T-cell (primary cell): ENCODE results near the gene TRAPPC12. TPM values are rescaled to one million over a fixed set of nuclear protein-coding genes. Genes with fewer than 3 reads are reported as not detected.

Experiments
- ATAC-seq, 4 experiments: fragments of 200-7000 bp in 3 of 4; fragments of 150-1000 bp in 1 of 4; cut with Tn5 transposase; replicated peaks in 1 of 4; 1 replicate in 3 of 4; 2 replicates in 1 of 4; pipeline ENCODE4 v1.10.0; 2021; ENCODE audit warnings: moderate library complexity in 3 of 4, mild to moderate bottlenecking in 2 of 4, moderate number of reproducible peaks in 1 of 4
- CTCF ChIA-PET, 2 donors: fragments of 300-600 bp; sonication (Branson Sonifier 250); formaldehyde crosslinking; loops; one replicate each; lab custom pipeline; 2022; ENCODE audit warnings: antibody characterized with exemption in 2 of 2; lab: Charles Lee
- POLR2A ChIA-PET, 2 donors: fragments of 300-600 bp; sonication (Branson Sonifier 250); formaldehyde crosslinking; loops; one replicate each; lab custom pipeline; 2022; ENCODE audit warnings: antibody characterized with exemption in 2 of 2; lab: Charles Lee
- DNase-seq, 35 experiments: peaks; one replicate each; pipeline versions ENCODE4 v3.0.0 to v3.0.0-alpha.2; 2013 to 2023
- H3K27ac ChIP-seq: one replicate; pipeline ENCODE4 v1.5.1; 2013; ENCODE audit warnings: low read length
- H3K27me3 ChIP-seq, 2 experiments: replicated peaks in 1 of 2; 1 replicate in 1 of 2; 2 replicates in 1 of 2; pipeline versions ENCODE4 v1.6.1 to v1.7.0; 2013; ENCODE audit warnings: low read length in 1 of 2, mixed read lengths in 1 of 2; ENCODE audit not compliant: control insufficient read depth in 2 of 2, insufficient read depth in 2 of 2; ENCODE audit errors: extremely low read depth in 1 of 2
- H3K36me3 ChIP-seq, 2 donors: 1 replicate in 1 of 2; 2 replicates in 1 of 2; pipeline versions ENCODE4 v1.6.1 to v1.7.0; 2013; ENCODE audit warnings: low read length in 1 of 2; ENCODE audit not compliant: control insufficient read depth in 2 of 2, insufficient read depth in 1 of 2; ENCODE audit errors: extremely low read depth in 1 of 2
- H3K4me1 ChIP-seq, 2 experiments: 1 replicate in 1 of 2; 2 replicates in 1 of 2; pipeline versions ENCODE4 v1.6.1 to v1.7.0; 2013; ENCODE audit warnings: low read length in 2 of 2, mixed read lengths in 1 of 2; ENCODE audit not compliant: insufficient read depth in 2 of 2, control insufficient read depth in 1 of 2; ENCODE audit errors: extremely low read depth in 1 of 2
- H3K4me3 ChIP-seq, 2 donors: 1 replicate in 1 of 2; 2 replicates in 1 of 2; pipeline versions ENCODE4 v1.5.1 to v1.7.0; 2013; ENCODE audit warnings: mild to moderate bottlenecking in 2 of 2, low read length in 1 of 2, moderate library complexity in 1 of 2; ENCODE audit not compliant: control insufficient read depth in 1 of 2; ENCODE audit errors: extremely low read depth in 1 of 2
- H3K9me3 ChIP-seq: 2 replicates; pipeline ENCODE4 v1.7.0; 2013
- H3K27ac Mint-ChIP-seq, 2 donors: one replicate each; pipeline ENCODE4 v1.8.0; 2020 to 2021; ENCODE audit warnings: mild to moderate bottlenecking in 2 of 2, mixed read lengths in 2 of 2
- H3K27me3 Mint-ChIP-seq, 2 donors: one replicate each; pipeline ENCODE4 v1.8.0; 2021 to 2022; ENCODE audit warnings: mixed read lengths in 2 of 2
- H3K36me3 Mint-ChIP-seq: one replicate; pipeline ENCODE4 v1.8.0; 2021; ENCODE audit warnings: mixed read lengths
- H3K4me1 Mint-ChIP-seq, 3 donors: one replicate each; pipeline ENCODE4 v1.8.0; 2020 to 2022; ENCODE audit warnings: mixed read lengths in 3 of 3, mild to moderate bottlenecking in 1 of 3
- H3K4me3 Mint-ChIP-seq, 3 donors: one replicate each; pipeline ENCODE4 v1.8.0; 2020 to 2022; ENCODE audit warnings: mild to moderate bottlenecking in 3 of 3, mixed read lengths in 3 of 3, moderate library complexity in 3 of 3
- H3K9me3 Mint-ChIP-seq, 3 donors: one replicate each; pipeline ENCODE4 v1.8.0; 2020 to 2022; ENCODE audit warnings: mixed read lengths in 3 of 3
- WGBS: methylation state at CpG from one replicate; pipeline ENCODE4 v1.1.5; 2013; ENCODE audit warnings: missing lambda C conversion rate; ENCODE audit not compliant: insufficient coverage; 5-methylcytosine and 5-hydroxymethylcytosine counted together
- total RNA-seq, 35 experiments: library from RNA in 6 of 35; stranded (reverse) in 6 of 35; fragments of 120-200 nt in 1 of 35; gene quantifications; one replicate each; pipeline versions ENCODE4 v1.2.1 to v1.2.4 and lab custom pipeline; 2013 to 2026

TRAPPC12 gene
- total RNA-seq, 5 donors from 2014 or later (not counting 1 experiment from before 2014, with no cell fraction given) = 103 to 158 (median 152) TPM

- no peak overlapping the region for H3K4me3 ChIP-seq
- 43% methylated on average over 1 of the region's 9 CpGs for WGBS
- no peak overlapping the region for H3K4me3 Mint-ChIP-seq
- peaks cover 0 to 3% of the 10 kb centered on the region in 2 experiments for H3K4me1 ChIP-seq
- ATAC-seq (no peak), DNase-seq (no peak)
- H3K9me3 ChIP-seq = no peaks in the 10 kb centered on the region
- peaks cover 14 to 82% of the 10 kb centered on the region in 2 donors for H3K36me3 ChIP-seq
- ChIA-PET CTCF (interaction anchor here (0.5 to 3.2 kb wide), 15 partner anchors 10 to 267 kb away, joined by 3 to 21 read pairs (median 4); no protein-coding TSS in a partner anchor), POLR2A (no interaction called here)
- no peaks in the 10 kb centered on the region for H3K9me3 Mint-ChIP-seq
- H3K27me3 Mint-ChIP-seq = no peaks in the 10 kb centered on the region
- H3K27ac Mint-ChIP-seq = no peak overlapping the region
- no peaks in the 10 kb centered on the region for H3K27me3 ChIP-seq
- peaks cover 46% of the 10 kb centered on the region for H3K36me3 Mint-ChIP-seq
- peaks cover 6 to 8% (median 7%) of the 10 kb centered on the region in 3 donors for H3K4me1 Mint-ChIP-seq
- no peak overlapping the region for H3K27ac ChIP-seq
Observed at GRCh38 chr2:3424171-3424795, 44.8 kb downstream of the TRAPPC12 start.

GRCh38 chr2:3426615-3427014 is 47.1 kb downstream of the TRAPPC12 start:
- H3K27ac ChIP-seq = no peak overlapping the region
- Mint-ChIP-seq H3K27ac (no peak overlapping the region), H3K4me3 (no peak overlapping the region), H3K27me3 (no peaks in the 10 kb centered on the region), H3K9me3 (no peaks in the 10 kb centered on the region), H3K36me3 (peaks cover 57% of the 10 kb centered on the region), H3K4me1 (peaks cover 6 to 8% (median 7%) of the 10 kb centered on the region in 3 donors)
- ATAC-seq = no peak
- 96% methylated on average over 8 of the region's 14 CpGs for WGBS
- POLR2A ChIA-PET = no interaction called here
- H3K9me3 ChIP-seq = no peaks in the 10 kb centered on the region
- H3K4me1 ChIP-seq = peaks cover 0 to 3% of the 10 kb centered on the region in 2 experiments
- no peak overlapping the region for H3K4me3 ChIP-seq
- H3K36me3 ChIP-seq = peaks cover 9 to 86% of the 10 kb centered on the region in 2 donors
- CTCF ChIA-PET = no interaction called here
- no peak for DNase-seq
- H3K27me3 ChIP-seq = no peaks in the 10 kb centered on the region

GRCh38 chr2:3427272-3427671 is 47.8 kb downstream of the TRAPPC12 start:
- POLR2A ChIA-PET = no interaction called here
- no peak for ATAC-seq
- H3K4me1 Mint-ChIP-seq = peaks cover 6 to 8% (median 7%) of the 10 kb centered on the region in 3 donors
- no peaks in the 10 kb centered on the region for H3K9me3 Mint-ChIP-seq
- H3K27ac ChIP-seq = no peak overlapping the region
- peaks cover 0 to 3% of the 10 kb centered on the region in 2 experiments for H3K4me1 ChIP-seq
- CTCF ChIA-PET = interaction anchor here in 1 of 2 donors (0.7 kb wide), 1 partner anchor 220 kb away, joined by 3 read pairs; no protein-coding TSS in a partner anchor
- WGBS = 98% methylated on average over 4 of the region's 6 CpGs
- H3K27me3 ChIP-seq = no peaks in the 10 kb centered on the region
- no peaks in the 10 kb centered on the region for H3K27me3 Mint-ChIP-seq
- H3K36me3 Mint-ChIP-seq = peaks cover 64% of the 10 kb centered on the region
- no peak overlapping the region for H3K27ac Mint-ChIP-seq
- no peaks in the 10 kb centered on the region for H3K9me3 ChIP-seq
- no peak for DNase-seq
- H3K36me3 ChIP-seq = peaks cover 9 to 80% of the 10 kb centered on the region in 2 donors
- no peak overlapping the region for H3K4me3 ChIP-seq
- H3K4me3 Mint-ChIP-seq = no peak overlapping the region

GRCh38 chr2:3428577-3428976 is 49.1 kb downstream of the TRAPPC12 start:
- 93% methylated on average over 10 of the region's 10 CpGs for WGBS
- ATAC-seq = no peak
- Histone ChIP-seq H3K27ac (no peak overlapping the region), H3K4me1 (peaks cover 0 to 3% of the 10 kb centered on the region in 2 experiments), H3K36me3 (peaks cover 13 to 73% of the 10 kb centered on the region in 2 donors), H3K27me3 (no peaks in the 10 kb centered on the region), H3K9me3 (no peaks in the 10 kb centered on the region), H3K4me3 (no peak overlapping the region)
- Mint-ChIP-seq H3K27me3 (no peaks in the 10 kb centered on the region), H3K27ac (peak overlapping the region in 1 of 2 donors; percentile 28), H3K4me3 (no peak overlapping the region), H3K4me1 (peaks cover 5 to 6% (median 6%) of the 10 kb centered on the region in 3 donors), H3K36me3 (peaks cover 60% of the 10 kb centered on the region), H3K9me3 (no peaks in the 10 kb centered on the region)
- no peak for DNase-seq
- ChIA-PET POLR2A (no interaction called here), CTCF (no interaction called here)

- no peaks in the 10 kb centered on the region for H3K9me3 Mint-ChIP-seq
- H3K4me3 Mint-ChIP-seq = no peak overlapping the region
- Histone ChIP-seq H3K4me1 (no peaks in the 10 kb centered on the region), H3K27ac (no peak overlapping the region), H3K9me3 (no peaks in the 10 kb centered on the region), H3K27me3 (no peaks in the 10 kb centered on the region), H3K4me3 (no peak overlapping the region), H3K36me3 (peaks cover 19 to 74% of the 10 kb centered on the region in 2 donors)
- CTCF ChIA-PET = no interaction called here
- H3K36me3 Mint-ChIP-seq = peaks cover 56% of the 10 kb centered on the region
- H3K4me1 Mint-ChIP-seq = peaks cover under 1 to 2% (median 2%) of the 10 kb centered on the region in 3 donors
- WGBS = no CpG with 5 or more reads among the region's 6 CpGs
- POLR2A ChIA-PET = no interaction called here
- no peaks in the 10 kb centered on the region for H3K27me3 Mint-ChIP-seq
- H3K27ac Mint-ChIP-seq = peak overlapping the region in 1 of 2 donors; percentile 28
- ATAC-seq (no peak), DNase-seq (no peak)
Observed at GRCh38 chr2:3429066-3429610, 49.6 kb downstream of the TRAPPC12 start.

- POLR2A ChIA-PET = interaction anchor here in 1 of 2 donors (0.5 kb wide), 1 partner anchor 27 kb away, joined by 3 read pairs; no protein-coding TSS in a partner anchor
- peaks cover 55% of the 10 kb centered on the region for H3K36me3 Mint-ChIP-seq
Observed at GRCh38 chr2:3430172-3430571, 50.7 kb downstream of the TRAPPC12 start.

More at GRCh38 chr2:3430172-3430571, 50.7 kb downstream of the TRAPPC12 start:
- CTCF ChIA-PET = interaction anchor here in 1 of 2 donors (1.0 kb wide), 1 partner anchor 13 kb away, joined by 3 read pairs; no protein-coding TSS in a partner anchor
- no peak for ATAC-seq
- Histone ChIP-seq H3K9me3 (no peaks in the 10 kb centered on the region), H3K4me3 (no peak overlapping the region), H3K27me3 (no peaks in the 10 kb centered on the region), H3K36me3 (peaks cover 19 to 72% of the 10 kb centered on the region in 2 donors), H3K4me1 (no peaks in the 10 kb centered on the region), H3K27ac (no peak overlapping the region)
- Mint-ChIP-seq H3K4me1 (peaks cover 0 to 2% (median 2%) of the 10 kb centered on the region in 3 donors), H3K4me3 (no peak overlapping the region), H3K27ac (no peak overlapping the region), H3K9me3 (no peaks in the 10 kb centered on the region), H3K27me3 (no peaks in the 10 kb centered on the region)
- no CpG with 5 or more reads among the region's 6 CpGs for WGBS
- no peak for DNase-seq
